MM.1S (cell line): ENCODE data around the gene ID2.

ENCODE experiments used
- EZH2 ChIP-seq: fragments of 300-600 bp; sonication (generic); optimal IDR thresholded peaks from 2 replicates; pipeline ENCODE3; 2017; ENCODE audit warnings: low read depth, mild to moderate bottlenecking, antibody characterized with exemption, low read length, mixed read lengths
- EZH2phosphoT487 ChIP-seq: fragments of 300-600 bp; sonication (generic); IDR thresholded peaks from 2 replicates; pipeline ENCODE4 v1.6.1; 2018; ENCODE audit warnings: antibody characterized with exemption, low read length
- TF ChIP-seq, protein P1 (sequence below): fragments of 300-600 bp; sonication (generic); IDR thresholded peaks from 2 replicates; pipeline ENCODE4 v1.5.1; 2016; ENCODE audit warnings: antibody characterized with exemption, low read length, mixed read lengths

- TF ChIP-seq, protein P1, sequence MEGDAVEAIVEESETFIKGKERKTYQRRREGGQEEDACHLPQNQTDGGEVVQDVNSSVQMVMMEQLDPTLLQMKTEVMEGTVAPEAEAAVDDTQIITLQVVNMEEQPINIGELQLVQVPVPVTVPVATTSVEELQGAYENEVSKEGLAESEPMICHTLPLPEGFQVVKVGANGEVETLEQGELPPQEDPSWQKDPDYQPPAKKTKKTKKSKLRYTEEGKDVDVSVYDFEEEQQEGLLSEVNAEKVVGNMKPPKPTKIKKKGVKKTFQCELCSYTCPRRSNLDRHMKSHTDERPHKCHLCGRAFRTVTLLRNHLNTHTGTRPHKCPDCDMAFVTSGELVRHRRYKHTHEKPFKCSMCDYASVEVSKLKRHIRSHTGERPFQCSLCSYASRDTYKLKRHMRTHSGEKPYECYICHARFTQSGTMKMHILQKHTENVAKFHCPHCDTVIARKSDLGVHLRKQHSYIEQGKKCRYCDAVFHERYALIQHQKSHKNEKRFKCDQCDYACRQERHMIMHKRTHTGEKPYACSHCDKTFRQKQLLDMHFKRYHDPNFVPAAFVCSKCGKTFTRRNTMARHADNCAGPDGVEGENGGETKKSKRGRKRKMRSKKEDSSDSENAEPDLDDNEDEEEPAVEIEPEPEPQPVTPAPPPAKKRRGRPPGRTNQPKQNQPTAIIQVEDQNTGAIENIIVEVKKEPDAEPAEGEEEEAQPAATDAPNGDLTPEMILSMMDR, result no peak
- TF ChIP-seq EZH2, result no peak
- TF ChIP-seq EZH2phosphoT487, result no peak
Observed at GRCh38 chr2:8632755-8633154, 49.1 kb upstream of the ID2 start.
